ENCODE measurements around the gene HOPX.
"Not testable (repeated sequence)": the region's sequence is repeated elsewhere in the genome, so short reads cannot be mapped to it uniquely, and the experiment has no call there.

HOPX gene

GRCh38 chr4:56681158-56681852 lies at the start of gene HOPX:
TSS of gene HOPX (minus strand) at chr4:56681296. CDS start at chr4:56657816, 23,480 bp downstream.
- FAIRE-seq, result no peak

GRCh38 chr4:56730097-56730496 lies 49.0 kb upstream of the HOPX start:
- FAIRE-seq, result no peak

- no peak for FAIRE-seq
These were observed 47.4 kb upstream of the HOPX start for GRCh38 chr4:56728512-56728911.

- no peak for FAIRE-seq
These were observed 46.1 kb upstream of the HOPX start for GRCh38 chr4:56727150-56727549.

- not testable (repeated sequence) for FAIRE-seq
These were observed 45.5 kb upstream of the HOPX start for GRCh38 chr4:56726593-56726992.

- FAIRE-seq, result no peak
These were observed 42.6 kb upstream of the HOPX start for GRCh38 chr4:56723659-56724230.

GRCh38 chr4:56723201-56723605 lies 42.1 kb upstream of the HOPX start:
- no peak for FAIRE-seq

GRCh38 chr4:56708146-56708545 lies 27.1 kb upstream of the HOPX start:
- no peak for FAIRE-seq

GRCh38 chr4:56705966-56706365 lies 24.9 kb upstream of the HOPX start:
- no peak for FAIRE-seq

GRCh38 chr4:56705334-56705733 lies 24.2 kb upstream of the HOPX start:
- FAIRE-seq, result no peak

GRCh38 chr4:56704089-56704871 lies 23.2 kb upstream of the HOPX start:
- FAIRE-seq, result no peak

GRCh38 chr4:56703378-56703777 lies 22.3 kb upstream of the HOPX start:
- no peak for FAIRE-seq

GRCh38 chr4:56701644-56702043 lies 20.5 kb upstream of the HOPX start:
- no peak for FAIRE-seq

- no peak for FAIRE-seq
These were observed 20.0 kb upstream of the HOPX start for GRCh38 chr4:56701161-56701480.

- FAIRE-seq, result no peak
These were observed 18.5 kb upstream of the HOPX start for GRCh38 chr4:56699537-56700105.

GRCh38 chr4:56698329-56698728 lies 17.2 kb upstream of the HOPX start:
- FAIRE-seq, result no peak

- no peak for FAIRE-seq
These were observed 15.0 kb upstream of the HOPX start for GRCh38 chr4:56696056-56696455.

- not testable (repeated sequence) for FAIRE-seq
These were observed 12.4 kb upstream of the HOPX start for GRCh38 chr4:56693476-56693875.

- no peak for FAIRE-seq
These were observed 11.5 kb upstream of the HOPX start for GRCh38 chr4:56692576-56692975.

- no peak for FAIRE-seq
These were observed 10.3 kb upstream of the HOPX start for GRCh38 chr4:56691425-56691824.

GRCh38 chr4:56690393-56690792 lies 9.3 kb upstream of the HOPX start:
- no peak for FAIRE-seq

- FAIRE-seq, result no peak
These were observed 8.3 kb upstream of the HOPX start for GRCh38 chr4:56689201-56689969.

- FAIRE-seq, result no peak
These were observed 7.1 kb upstream of the HOPX start for GRCh38 chr4:56688094-56688647.
